ENCODE data around the gene OTOL1.

OTOL1 gene

DNA sequence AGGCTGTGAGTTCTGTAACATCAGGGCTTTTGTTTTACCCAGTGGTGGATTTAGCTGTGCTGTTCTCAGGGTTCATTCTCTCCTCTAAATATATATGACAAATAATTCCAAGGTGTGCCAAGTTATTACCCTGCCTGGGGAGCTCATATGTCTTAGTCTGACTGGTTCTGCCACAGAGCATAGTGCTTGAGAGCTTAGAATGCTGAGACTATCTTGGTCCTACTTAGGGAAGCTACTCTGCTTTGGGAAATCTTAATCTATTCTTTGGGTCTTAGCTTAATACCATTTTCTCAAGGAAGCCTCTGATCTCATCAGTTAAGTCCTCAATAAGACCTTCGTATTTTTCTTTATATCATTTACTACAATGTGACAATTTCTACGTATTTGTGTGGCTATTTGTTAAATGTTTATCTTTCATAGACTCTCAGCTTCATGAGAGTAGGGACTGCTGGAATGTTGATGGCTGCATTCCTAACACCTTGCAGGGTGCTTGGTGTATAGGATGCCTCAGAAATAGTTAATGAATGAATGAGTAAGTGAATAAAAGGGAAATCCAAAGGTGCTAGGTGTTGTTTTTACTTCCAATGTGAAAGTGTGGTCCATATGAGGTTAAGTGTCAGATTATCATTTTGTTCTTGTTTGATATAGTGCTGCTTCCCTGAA lies 1.8 kb downstream of the OTOL1 start:
- H3K4me3 ChIP-seq (ENCODE audit: low read depth, low read length): no peak overlapping the region
- TF ChIP-seq, protein P1, sequence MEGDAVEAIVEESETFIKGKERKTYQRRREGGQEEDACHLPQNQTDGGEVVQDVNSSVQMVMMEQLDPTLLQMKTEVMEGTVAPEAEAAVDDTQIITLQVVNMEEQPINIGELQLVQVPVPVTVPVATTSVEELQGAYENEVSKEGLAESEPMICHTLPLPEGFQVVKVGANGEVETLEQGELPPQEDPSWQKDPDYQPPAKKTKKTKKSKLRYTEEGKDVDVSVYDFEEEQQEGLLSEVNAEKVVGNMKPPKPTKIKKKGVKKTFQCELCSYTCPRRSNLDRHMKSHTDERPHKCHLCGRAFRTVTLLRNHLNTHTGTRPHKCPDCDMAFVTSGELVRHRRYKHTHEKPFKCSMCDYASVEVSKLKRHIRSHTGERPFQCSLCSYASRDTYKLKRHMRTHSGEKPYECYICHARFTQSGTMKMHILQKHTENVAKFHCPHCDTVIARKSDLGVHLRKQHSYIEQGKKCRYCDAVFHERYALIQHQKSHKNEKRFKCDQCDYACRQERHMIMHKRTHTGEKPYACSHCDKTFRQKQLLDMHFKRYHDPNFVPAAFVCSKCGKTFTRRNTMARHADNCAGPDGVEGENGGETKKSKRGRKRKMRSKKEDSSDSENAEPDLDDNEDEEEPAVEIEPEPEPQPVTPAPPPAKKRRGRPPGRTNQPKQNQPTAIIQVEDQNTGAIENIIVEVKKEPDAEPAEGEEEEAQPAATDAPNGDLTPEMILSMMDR (IDR thresholded peaks at IDR 0.05; ENCODE audit: borderline replicate concordance, insufficient read depth, low read depth, low read length): no peak

DNA sequence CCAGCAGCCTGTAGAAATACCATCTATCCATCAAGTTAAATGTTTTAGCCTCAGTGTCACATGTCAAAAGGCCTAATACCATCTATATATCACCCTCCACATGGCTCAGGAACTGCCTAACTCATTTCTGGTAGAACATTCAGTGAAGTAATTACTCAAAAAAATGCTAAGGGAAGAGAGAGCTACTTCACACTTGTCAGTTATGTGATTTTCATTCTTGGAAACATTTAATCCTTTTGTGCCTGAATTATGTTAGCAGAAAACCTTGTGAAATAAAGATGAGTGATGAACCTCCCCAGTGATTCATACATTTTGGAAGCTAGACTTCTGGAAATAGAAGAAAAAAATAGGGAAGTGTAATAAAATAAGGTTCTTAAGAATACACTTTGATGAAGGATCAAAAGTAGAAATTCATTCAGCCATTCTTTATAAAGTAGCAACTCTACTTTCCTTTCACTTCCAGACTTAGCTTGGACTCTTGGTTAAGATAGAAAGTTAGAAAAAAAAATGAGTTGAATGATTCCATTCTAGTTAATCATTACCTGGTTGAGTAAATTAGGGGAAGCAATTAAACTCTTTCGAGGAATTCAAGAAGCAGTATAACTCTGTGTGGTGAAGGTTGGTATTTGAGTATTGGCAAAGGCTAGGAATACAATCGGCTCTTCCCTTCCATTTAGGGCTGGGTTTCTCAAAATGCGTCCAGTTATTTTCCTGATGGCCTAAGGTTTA lies 3.6 kb downstream of the OTOL1 start:
- TF ChIP-seq, protein P1 (IDR thresholded peaks at IDR 0.05; ENCODE audit: borderline replicate concordance, insufficient read depth, low read depth, low read length): no peak
- no peak overlapping the region for H3K4me3 ChIP-seq (ENCODE audit: low read depth, low read length)

DNA sequence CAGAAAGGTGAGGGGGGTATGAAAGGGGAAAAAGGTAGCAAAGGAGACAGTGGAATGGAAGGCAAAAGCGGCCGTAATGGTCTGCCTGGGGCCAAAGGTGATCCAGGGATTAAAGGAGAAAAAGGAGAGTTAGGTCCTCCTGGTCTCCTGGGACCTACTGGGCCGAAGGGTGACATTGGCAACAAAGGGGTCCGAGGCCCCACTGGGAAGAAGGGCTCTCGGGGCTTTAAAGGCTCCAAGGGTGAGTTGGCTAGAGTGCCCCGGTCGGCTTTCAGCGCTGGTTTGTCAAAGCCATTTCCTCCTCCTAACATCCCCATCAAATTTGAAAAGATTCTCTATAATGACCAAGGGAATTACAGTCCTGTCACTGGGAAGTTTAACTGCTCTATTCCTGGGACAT lies 6.7 kb downstream of the OTOL1 start:
- TF ChIP-seq, protein P1 (IDR thresholded peaks at IDR 0.05; ENCODE audit: borderline replicate concordance, insufficient read depth, low read depth, low read length): no peak
- no peak overlapping the region for H3K4me3 ChIP-seq (ENCODE audit: low read depth, low read length)

DNA sequence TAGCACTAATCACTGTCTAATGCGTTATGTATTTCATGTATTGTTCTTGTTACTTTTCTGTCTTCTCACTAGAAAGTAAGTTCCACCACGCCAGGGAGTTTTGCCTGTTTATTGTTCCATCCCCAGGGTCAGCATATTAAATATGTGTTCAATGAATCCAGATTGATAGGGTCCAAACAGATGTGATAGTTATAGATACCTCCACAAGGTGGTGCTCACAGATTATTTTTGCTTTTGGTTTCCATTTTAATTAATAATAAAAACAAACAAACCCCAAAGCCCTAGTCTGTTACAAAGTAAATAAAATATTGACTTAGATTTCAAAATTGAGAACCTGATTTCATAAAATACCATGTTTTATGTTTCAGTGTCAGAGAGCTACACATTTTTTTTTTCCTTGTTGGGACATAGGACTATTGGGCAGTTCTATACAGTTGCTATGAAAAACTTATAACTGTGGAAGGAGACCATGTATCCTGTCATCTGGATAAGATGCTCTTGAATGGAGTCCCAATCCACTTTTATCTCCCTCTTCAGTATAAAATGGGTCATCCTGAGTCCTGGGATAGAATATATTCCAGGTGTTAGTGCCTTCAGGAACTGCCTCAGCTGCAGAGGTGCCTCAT lies 12.4 kb downstream of the OTOL1 start:
- TF ChIP-seq, protein P1 (IDR thresholded peaks at IDR 0.05; ENCODE audit: borderline replicate concordance, insufficient read depth, low read depth, low read length): 0 out of 2 replicates have a peak, but pooled peaks have one; percentile 5
- no peak overlapping the region for H3K4me3 ChIP-seq (ENCODE audit: low read depth, low read length)

DNA sequence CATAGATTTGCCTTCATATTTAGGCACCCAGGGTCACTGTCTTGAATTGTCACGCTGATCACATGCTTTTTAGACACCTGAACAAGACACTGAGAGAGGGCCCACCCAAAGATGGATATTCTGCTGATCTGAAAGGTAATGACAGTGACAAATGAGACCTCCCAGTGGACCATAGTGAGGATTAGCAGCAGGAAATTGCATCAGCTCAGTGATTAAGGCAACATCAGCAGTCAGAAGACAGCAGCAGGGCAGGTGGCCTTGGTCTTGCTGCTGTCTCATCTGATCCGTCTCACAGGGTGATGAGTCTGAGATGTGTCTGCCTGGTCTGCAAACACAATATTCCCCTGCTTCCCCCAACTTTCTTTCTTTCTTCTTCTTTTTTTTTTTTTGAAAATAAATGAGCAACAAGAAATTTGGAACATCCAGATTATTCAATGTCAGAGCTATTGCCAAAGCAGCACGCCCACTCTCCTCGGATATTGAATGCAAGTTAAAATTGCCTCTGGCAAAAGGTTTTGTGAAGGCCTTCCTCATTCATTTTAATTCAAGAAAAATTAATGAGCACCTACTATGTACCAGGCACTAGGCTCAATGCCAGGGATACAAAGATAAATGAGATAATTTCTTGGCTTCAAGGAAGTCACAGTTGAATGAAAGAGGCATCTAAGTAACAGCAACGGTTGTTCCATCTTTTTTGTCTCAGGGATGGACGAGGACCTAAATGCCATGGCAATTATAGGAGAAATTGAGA lies 14.1 kb downstream of the OTOL1 start:
- no peak overlapping the region for H3K4me3 ChIP-seq (ENCODE audit: low read depth, low read length)
- TF ChIP-seq, protein P1 (IDR thresholded peaks at IDR 0.05; ENCODE audit: borderline replicate concordance, insufficient read depth, low read depth, low read length): no peak

DNA sequence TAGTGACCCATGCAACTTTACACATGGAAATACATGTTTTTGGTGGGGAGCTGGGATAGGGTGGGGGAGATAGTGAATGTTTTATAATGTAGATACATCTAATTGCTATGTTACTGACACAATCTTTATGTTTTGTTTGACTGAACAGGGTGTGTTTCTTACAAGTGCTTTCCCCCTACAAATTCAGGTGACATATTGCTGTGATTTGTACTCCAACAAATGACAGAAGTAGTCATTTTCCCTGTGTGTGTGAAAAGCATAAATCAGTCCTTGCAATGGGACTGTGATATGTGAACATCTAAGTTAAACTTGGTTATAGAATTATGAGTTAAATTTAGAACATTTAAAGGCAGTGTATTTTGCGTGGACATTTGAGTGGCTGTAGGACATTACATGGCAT lies 27.3 kb downstream of the OTOL1 start:
- H3K4me3 ChIP-seq (ENCODE audit: low read depth, low read length): no peak overlapping the region
- TF ChIP-seq, protein P1 (IDR thresholded peaks at IDR 0.05; ENCODE audit: borderline replicate concordance, insufficient read depth, low read depth, low read length): no peak
